Measurements from ENCODE around the gene LCE3C.

LCE3C gene

DNA sequence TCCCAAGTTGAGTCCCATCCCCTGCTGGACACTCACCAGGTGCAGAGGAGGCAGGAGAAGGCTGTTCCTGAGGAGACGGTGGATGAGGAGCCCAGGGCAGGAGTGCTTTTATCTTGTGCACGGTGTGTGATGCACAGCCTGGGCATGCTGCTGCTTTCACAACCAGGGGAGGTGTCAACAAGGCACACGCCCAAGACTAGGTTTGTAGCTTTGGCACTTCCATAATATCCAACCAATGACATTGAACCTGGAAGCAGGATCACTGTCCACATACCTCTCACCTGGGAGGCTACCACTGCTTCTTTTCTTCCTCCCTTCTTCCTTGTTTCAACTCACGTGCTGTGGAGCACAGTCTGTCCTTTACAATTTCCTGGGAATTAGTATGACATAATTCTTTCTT is 19.6 kb upstream of the LCE3C start, which contains the start of gene LCE3D:
Gene LCE3D, minus strand, starts transcription at position 84 of the 400 bp plus-strand sequence. CDS start 580 bp downstream, outside the sequence.
- no peak for TF ChIP-seq POLR2AphosphoS5 (IDR thresholded peaks at IDR 0.05; ENCODE audit: low read depth, low read length)
- TF ChIP-seq TAF1 (IDR thresholded peaks at IDR 0.05; ENCODE audit: borderline replicate concordance, insufficient read depth, low read length): no peak
- TF ChIP-seq, protein P1, sequence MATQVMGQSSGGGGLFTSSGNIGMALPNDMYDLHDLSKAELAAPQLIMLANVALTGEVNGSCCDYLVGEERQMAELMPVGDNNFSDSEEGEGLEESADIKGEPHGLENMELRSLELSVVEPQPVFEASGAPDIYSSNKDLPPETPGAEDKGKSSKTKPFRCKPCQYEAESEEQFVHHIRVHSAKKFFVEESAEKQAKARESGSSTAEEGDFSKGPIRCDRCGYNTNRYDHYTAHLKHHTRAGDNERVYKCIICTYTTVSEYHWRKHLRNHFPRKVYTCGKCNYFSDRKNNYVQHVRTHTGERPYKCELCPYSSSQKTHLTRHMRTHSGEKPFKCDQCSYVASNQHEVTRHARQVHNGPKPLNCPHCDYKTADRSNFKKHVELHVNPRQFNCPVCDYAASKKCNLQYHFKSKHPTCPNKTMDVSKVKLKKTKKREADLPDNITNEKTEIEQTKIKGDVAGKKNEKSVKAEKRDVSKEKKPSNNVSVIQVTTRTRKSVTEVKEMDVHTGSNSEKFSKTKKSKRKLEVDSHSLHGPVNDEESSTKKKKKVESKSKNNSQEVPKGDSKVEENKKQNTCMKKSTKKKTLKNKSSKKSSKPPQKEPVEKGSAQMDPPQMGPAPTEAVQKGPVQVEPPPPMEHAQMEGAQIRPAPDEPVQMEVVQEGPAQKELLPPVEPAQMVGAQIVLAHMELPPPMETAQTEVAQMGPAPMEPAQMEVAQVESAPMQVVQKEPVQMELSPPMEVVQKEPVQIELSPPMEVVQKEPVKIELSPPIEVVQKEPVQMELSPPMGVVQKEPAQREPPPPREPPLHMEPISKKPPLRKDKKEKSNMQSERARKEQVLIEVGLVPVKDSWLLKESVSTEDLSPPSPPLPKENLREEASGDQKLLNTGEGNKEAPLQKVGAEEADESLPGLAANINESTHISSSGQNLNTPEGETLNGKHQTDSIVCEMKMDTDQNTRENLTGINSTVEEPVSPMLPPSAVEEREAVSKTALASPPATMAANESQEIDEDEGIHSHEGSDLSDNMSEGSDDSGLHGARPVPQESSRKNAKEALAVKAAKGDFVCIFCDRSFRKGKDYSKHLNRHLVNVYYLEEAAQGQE (IDR thresholded peaks at IDR 0.05; ENCODE audit: insufficient read depth in 1 of 2, low read depth in 2 of 2, low read length in 2 of 2): no peak
- no peak for TF ChIP-seq SIN3A (IDR thresholded peaks at IDR 0.05; ENCODE audit: borderline replicate concordance, insufficient read depth, low read length)
- no peak for TF ChIP-seq FOXP2 (optimal IDR thresholded peaks at IDR 0.05; ENCODE audit: borderline replicate concordance, extremely low read depth, extremely low read length, insufficient read depth)

DNA sequence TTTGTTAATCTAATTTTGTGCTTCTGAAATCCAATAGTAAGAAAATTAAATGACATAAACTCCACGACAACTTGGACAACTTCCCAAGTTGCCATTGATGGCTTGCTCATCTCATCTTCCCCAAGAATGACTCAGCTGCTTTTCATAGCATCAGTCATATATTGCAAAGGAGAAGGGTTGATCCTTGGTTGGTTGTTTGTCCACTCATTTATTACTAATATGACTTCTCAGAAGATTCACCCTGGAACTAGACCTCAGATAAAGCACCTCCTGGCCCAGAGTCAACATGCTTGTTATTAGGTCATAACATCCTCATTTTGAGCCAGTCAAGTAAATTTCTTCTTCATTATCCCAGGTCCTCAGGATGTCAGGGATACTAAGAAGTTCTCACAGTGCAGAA is 17.4 kb upstream of the LCE3C start:
- no peak for TF ChIP-seq POLR2AphosphoS5 (IDR thresholded peaks at IDR 0.05; ENCODE audit: low read depth, low read length)
- TF ChIP-seq, protein P1 (IDR thresholded peaks at IDR 0.05; ENCODE audit: insufficient read depth in 1 of 2, low read depth in 2 of 2, low read length in 2 of 2): no peak
- TF ChIP-seq FOXP2 (optimal IDR thresholded peaks at IDR 0.05; ENCODE audit: borderline replicate concordance, extremely low read depth, extremely low read length, insufficient read depth): no peak
- no peak for TF ChIP-seq SIN3A (IDR thresholded peaks at IDR 0.05; ENCODE audit: borderline replicate concordance, insufficient read depth, low read length)

DNA sequence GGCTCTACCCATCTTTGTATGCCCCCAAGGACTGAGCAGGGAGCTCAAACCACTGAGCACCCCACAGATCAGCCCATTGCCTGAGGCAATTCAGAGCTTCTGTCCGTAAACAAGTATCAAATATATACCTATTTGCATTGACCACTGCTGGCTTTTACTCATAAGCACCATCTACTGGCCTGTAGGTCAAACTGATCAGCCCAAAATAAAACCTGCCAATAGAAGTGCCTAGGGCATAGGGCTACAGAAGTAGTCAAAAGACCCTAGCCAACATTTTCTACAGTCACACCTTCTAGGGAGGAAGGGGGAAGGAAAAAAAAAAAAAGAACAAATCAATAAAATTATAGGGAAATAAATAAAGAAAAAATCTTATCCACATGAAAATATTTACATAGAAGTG is 14.4 kb upstream of the LCE3C start:
- TF ChIP-seq SIN3A (IDR thresholded peaks at IDR 0.05; ENCODE audit: borderline replicate concordance, insufficient read depth, low read length) (no peak), POLR2AphosphoS5 (IDR thresholded peaks at IDR 0.05; ENCODE audit: low read depth, low read length) (no peak), FOXP2 (optimal IDR thresholded peaks at IDR 0.05; ENCODE audit: borderline replicate concordance, extremely low read depth, extremely low read length, insufficient read depth) (no peak), TAF1 (IDR thresholded peaks at IDR 0.05; ENCODE audit: borderline replicate concordance, insufficient read depth, low read length) (no peak)
- TF ChIP-seq, protein P1 (IDR thresholded peaks at IDR 0.05; ENCODE audit: insufficient read depth in 1 of 2, low read depth in 2 of 2, low read length in 2 of 2): no peak

DNA sequence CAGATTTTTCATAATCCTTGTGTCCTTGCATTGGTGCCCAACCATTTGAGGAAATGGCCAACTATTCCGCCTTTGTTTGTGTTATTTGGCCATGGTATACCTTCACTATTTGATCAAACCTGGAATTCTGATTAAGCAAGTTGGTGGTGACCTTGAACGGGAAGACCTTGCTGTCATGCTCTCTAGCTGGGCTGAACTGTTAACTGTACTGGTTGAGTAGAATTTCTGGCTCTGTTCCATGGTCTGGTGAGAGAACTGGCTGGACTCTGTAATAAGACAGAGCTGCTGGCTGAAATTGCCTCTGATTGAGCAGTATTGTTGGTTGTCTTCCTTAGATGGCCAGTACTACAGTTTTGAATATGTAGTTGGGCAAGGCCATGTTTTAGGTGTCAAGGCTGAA is 3.0 kb upstream of the LCE3C start:
- TF ChIP-seq POLR2AphosphoS5 (IDR thresholded peaks at IDR 0.05; ENCODE audit: low read depth, low read length) (no peak), TAF1 (IDR thresholded peaks at IDR 0.05; ENCODE audit: borderline replicate concordance, insufficient read depth, low read length) (no peak), SIN3A (IDR thresholded peaks at IDR 0.05; ENCODE audit: borderline replicate concordance, insufficient read depth, low read length) (no peak), FOXP2 (optimal IDR thresholded peaks at IDR 0.05; ENCODE audit: borderline replicate concordance, extremely low read depth, extremely low read length, insufficient read depth) (no peak)
- TF ChIP-seq, protein P1 (IDR thresholded peaks at IDR 0.05; ENCODE audit: insufficient read depth in 1 of 2, low read depth in 2 of 2, low read length in 2 of 2): no peak

DNA sequence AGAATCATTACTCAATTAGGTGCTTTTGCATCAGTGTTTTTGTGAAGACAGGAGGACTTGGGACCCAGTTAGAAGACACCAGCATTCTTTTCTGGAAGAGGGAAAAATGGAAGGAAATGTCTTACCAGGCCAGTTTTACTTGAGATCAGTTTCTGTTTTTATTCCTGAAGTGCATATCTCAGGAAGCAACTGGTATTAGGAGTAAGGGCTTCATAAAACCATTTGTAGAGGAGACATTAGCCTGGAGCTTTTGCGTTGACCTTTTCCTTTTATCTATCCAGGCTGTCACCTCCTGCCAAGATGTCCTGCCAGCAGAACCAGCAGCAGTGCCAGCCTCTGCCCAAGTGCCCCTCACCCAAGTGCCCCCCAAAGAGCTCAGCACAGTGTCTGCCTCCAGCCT is 13.5 kb downstream of the LCE3C start, which contains the start of gene LCE3B:
Gene LCE3B, plus strand, starts transcription at position 301 of the 400 bp plus-strand sequence. Its CDS starts 0 bp downstream, at position 301.
- TF ChIP-seq, protein P1 (IDR thresholded peaks at IDR 0.05; ENCODE audit: insufficient read depth in 1 of 2, low read depth in 2 of 2, low read length in 2 of 2): no peak
- TF ChIP-seq TAF1 (IDR thresholded peaks at IDR 0.05; ENCODE audit: borderline replicate concordance, insufficient read depth, low read length): no peak
- no peak for TF ChIP-seq SIN3A (IDR thresholded peaks at IDR 0.05; ENCODE audit: borderline replicate concordance, insufficient read depth, low read length)
- no peak for TF ChIP-seq POLR2AphosphoS5 (IDR thresholded peaks at IDR 0.05; ENCODE audit: low read depth, low read length)
- no peak for TF ChIP-seq FOXP2 (optimal IDR thresholded peaks at IDR 0.05; ENCODE audit: borderline replicate concordance, extremely low read depth, extremely low read length, insufficient read depth)

All from PFSK-1 (cell line).